HG02870 (cell line): ENCODE measurements around the gene CILP.
"Not testable (repeated sequence)": the region's sequence is repeated elsewhere in the genome, so short reads cannot be mapped to it uniquely, and the experiment has no call there.

Experiments
- ATAC-seq: cut with Tn5 transposase; IDR thresholded peaks from one replicate; pipeline ENCODE4 v1.9.1; 2021; ENCODE audit warnings: mild to moderate bottlenecking, moderate library complexity; ENCODE audit not compliant: unreplicated experiment

The CILP gene

DNA sequence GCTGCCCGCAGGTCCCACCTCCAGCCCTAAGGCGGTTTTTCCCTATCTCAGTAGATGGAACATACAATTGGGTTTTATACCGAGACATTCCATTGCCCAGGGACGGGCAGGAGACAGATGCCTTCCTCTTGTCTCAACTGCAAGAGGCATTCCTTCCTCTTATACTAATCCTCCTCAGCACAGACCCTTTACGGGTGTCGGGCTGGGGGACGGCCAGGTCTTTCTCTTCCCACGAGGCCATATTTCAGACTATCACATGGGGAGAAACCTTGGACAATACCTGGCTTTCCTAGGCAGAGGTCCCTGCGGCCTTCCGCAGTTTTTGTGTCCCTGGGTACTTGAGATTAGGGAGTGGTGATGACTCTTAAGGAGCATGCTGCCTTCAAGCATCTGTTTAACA is 15.6 kb upstream of the CILP start:
- not testable (repeated sequence) for ATAC-seq

- no peak for ATAC-seq
These were observed 14.9 kb upstream of the CILP start for GRCh38 chr15:65226221-65226620.

DNA sequence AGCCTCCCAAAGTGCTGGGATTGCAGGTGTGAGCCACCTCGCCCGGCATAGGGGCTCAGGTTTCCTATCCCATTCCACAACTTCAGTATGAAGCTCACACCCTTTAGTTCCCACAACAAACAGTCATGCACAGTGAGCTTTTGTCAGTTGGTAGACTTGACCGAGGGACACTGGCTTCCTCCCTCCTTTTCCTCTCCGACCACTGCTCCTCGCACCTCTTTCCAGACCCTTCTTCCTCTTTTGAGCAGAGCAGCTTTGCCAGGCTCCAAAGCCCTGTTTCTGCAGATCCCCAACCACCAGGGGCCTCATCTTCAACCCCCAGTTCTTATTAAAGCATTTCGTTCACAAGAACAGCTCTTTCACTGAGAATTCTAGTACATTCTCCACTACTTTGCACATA is 12.7 kb upstream of the CILP start:
- ATAC-seq: no peak

DNA sequence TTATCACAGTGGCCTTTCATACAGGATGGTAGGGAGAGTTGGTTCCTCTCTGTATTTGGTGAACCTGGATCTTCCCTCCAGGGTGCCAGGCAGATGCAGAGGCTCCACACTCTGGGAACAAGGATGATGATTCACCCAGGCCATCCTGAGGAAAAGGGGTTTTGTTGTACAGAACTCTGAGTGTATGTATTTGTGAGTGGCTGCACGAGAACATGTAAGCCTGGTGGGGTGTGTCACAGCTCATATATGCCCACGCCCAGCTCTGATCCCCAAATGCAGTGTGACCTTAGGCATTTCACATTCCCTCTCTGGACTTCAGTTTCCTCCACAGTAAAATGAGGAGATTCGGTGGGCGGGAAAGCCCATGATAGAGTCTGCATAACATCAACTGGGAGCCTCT is 11.6 kb upstream of the CILP start:
- no peak for ATAC-seq

- ATAC-seq: no peak
These were observed 10.4 kb upstream of the CILP start for GRCh38 chr15:65221697-65222096.

DNA sequence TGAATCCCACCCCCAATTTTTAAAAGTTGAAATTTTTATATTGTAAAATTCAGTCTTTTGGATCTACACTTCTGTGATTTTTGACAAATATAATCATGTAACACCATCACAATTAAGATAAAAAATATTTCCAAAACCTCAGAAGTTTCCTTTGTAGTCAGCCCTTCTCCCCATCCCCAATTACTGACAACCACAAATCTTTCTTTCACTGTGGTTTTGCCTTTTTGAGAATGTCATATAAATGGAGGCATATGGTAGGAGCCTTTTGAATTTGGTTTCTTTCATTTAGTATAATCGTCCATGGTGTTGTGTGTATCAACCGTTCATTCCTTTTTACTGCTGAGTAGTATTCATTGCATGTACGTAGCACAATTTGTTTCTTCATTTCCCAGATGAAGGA is 7.9 kb upstream of the CILP start:
- ATAC-seq: no peak

DNA sequence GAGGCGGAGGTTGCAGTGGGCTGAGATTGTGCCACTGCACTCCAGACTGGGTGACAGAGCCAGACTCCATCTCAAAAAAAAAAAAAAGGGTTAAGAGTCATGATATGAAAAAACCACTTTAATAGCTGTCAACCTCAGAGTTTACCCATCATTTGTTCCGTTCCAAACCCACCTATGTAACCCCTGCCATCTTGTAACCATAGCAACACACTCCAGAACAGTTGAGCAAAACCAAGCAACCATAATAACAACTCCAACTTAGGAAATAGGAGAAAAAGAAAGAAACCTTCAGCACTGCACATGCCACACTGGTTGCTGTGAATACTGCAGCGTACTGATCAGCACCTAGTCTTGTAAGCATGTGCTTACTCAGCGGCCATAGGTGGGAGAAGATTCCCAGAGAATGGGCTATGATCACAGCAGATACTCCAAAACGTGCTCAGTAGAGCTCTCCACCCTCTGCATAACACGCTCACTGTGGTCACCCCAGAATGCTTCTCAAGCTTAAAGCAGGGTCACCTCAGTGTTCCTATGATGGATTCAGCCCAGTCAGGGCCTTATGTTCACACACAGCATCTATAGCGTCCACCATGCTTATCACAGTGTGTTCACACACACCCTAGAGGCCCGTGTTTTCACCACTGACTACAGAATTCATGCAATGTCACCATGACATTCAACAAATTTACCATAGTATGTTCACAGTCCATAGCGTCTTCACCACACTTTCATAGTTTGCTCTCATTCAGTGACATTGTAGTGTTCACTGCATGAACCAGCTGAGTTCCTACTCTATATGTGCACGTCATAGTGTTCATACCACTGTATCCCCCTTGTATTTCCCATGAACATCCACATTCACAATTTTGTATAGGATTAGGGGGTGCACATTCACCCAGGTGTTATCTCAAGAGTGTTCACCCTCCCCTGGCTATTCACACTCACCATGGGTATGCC is 6.5 kb upstream of the CILP start:
- no peak for ATAC-seq

DNA sequence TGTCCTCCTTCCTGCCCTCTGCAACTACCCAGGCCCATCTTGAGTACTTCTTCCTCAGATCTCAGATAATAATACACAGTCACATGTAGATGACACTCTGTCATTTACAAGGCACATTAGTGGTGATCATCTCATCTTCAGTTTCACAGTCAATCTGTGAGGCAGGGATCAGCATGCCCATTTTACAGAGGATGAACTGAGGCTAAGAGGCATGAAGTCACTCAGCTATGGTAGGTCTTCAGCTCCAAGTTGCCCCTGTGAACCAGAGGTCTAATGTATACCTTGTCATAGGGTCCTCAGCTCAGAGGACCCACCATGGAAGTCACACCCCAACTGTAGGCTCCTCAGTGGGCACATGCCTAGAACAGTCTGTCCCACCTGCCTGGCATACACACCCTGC is 4.2 kb upstream of the CILP start:
- no peak for ATAC-seq

GRCh38 chr15:65214010-65214409 is 2.7 kb upstream of the CILP start:
- ATAC-seq: no peak

GRCh38 chr15:65213241-65213640 is 2.0 kb upstream of the CILP start:
- no peak for ATAC-seq

- no peak for ATAC-seq
These were observed 824 bp upstream of the CILP start for GRCh38 chr15:65212097-65212496.

GRCh38 chr15:65211482-65211982 is 259 bp upstream of the CILP start:
- no peak for ATAC-seq

DNA sequence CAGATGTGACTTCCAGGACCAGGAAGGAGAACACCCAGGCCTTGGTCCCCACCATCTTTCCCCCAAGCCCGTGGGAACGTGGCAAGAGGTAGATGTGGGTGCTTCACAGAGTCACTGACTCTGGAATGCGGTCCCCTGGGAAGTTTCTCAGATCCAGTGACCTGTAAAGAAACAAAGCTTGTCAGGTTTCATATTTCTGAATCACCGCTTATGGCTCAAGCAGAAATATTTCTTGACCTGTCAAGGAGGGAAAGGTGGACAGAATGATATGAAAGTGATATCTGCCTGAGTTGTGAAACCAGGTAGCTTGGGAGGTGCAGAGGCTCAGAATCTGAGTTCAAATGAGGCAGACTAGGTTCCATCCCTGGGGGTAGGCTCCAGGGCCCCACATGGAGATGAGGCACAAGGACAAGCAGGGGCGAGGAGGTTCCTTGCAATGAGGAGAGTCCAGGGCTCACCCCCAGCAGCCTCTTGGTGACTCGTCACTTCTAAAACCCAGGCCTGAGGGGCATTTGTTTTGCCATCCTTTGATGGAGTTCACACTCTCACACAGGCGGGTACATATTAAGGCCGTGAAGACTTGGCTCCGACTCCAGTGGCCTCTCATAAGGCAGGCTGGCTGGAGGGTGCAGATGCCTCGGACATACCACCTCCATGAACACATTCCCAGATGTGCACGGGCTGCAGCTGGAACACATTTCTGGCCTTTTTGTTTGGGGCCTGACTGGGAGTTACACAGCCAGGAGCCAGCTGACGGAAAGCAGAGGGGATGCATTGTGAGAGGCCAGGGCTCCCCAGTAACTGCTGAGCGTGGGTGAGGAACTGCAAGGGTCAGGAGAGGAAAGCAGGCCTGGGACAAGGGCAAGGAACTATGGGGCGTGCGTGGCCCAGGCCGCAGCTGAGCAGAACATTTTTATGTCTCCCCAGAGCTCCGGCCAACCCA is 1.3 kb downstream of the CILP start:
- no peak for ATAC-seq

DNA sequence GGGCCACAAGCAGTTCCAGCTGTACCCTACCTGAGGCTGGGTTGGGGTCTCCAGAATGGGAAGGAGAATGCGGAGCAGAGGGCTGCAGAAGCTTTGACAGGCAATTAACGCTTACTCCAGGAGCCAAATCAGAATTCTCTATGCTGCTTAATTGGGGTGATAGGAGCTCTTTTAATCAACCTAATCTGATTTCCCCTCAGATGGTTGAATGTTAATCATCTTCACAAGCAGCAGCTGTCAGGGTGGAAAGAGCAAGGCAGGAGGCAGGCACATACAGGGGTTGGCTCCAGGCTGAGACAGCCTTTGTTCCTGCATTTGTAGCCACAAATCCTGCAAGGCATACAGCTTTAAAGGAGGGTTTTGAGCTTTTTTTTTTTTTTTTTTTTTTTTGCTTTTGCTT is 2.6 kb downstream of the CILP start:
- ATAC-seq: no peak

DNA sequence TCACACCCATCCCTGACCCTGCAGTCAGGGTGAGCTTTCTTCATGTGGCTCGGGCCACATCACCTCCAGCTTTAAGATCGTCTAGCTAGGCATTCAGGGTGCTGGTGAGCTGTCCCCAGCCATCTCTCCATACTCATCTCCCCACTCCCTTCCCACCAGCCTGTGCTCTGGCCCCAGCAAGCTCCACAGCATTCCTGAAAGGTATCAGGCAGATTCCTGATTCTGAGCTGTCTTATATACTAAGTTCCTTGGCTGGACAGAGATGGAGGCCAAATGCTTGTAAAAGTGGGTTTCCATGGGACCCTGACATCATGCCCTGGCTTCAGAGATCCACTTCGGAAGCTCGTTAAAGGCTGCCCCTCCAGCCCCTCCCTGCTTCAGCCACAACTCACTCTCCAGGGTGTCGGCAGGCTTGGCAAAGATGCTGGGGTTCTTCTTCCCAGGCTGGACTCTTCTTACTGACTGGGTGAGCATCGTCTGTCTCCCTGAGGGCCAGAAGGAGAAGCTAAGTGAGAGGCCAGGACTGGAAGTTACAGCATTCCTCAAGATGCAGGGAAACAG is 3.9 kb downstream of the CILP start:
- ATAC-seq: no peak

- ATAC-seq: no peak
These were observed 4.5 kb downstream of the CILP start for GRCh38 chr15:65206750-65207149.

GRCh38 chr15:65204931-65205660 is 6.2 kb downstream of the CILP start:
- no peak for ATAC-seq

GRCh38 chr15:65204236-65204930 is 6.9 kb downstream of the CILP start:
- no peak for ATAC-seq

DNA sequence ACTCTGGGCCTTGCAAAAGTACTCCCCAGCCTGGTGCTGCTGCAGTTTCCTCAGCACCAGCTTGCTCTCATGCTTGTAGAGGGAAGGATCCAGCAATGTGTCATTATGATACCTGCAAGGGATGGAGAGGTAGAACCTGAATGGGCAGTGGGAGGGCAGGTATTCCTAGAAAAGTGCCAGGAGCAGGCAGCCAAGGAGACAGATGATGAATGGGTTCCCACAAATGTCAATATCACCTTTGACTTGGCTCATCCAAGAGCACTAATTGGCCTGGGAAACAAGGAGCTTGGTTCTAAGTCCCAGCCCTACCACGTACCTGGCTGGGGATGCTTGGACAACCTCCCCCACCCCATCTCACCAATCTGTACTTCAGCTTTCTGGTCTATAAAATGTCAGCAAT is 9.4 kb downstream of the CILP start:
- no peak for ATAC-seq

DNA sequence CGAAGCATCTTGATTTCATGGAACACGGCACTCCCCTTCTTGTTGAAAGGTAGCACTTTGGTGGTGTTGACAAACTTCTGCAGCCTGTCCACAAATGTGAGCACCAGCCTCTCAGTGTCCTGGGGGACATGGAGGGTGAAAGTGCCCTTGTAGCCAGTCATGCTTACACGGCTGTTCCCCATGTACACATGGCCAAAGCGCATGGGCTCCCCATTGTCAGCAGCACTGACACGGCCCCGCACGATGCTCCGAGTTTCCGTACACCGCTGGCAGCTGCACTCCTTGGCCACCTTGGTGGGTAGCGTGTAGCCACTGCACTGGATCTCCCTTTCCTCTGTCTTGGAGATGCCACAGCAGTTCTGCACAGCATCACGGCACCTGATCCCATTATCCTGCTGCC is 12.7 kb downstream of the CILP start:
- ATAC-seq: no peak
